K562 (cell line): Measurements from ENCODE around the gene RNF126. TPM values are rescaled to one million over a fixed set of nuclear protein-coding genes. Genes with fewer than 3 reads are reported as not detected.
A peak's percentile ranks its signal among the peaks of the same experiment; 100 is the strongest.
"Not testable (repeated sequence)": the region's sequence is repeated elsewhere in the genome, so short reads cannot be mapped to it uniquely, and the experiment has no call there.

Experiments
- ATAC-seq: fragments of 200-7000 bp; cut with Tn5 transposase; 3 replicates; pipeline ENCODE4 v1.9.1; 2020; ENCODE audit warnings: moderate library complexity
- BruUV-seq: library from RNA; stranded (reverse); fragments of 400-500 nt; replicated peaks from 2 replicates; lab custom pipeline; 2021; lab: Mats Ljungman, UMichigan
- CTCF ChIA-PET: fragments of 300-600 bp; formaldehyde crosslinking; extraction: SDS; loops from one replicate; lab custom pipeline; 2021; ENCODE audit warnings: low intra/inter-chr PET ratio; lab: Yijun Ruan, JAX
- POLR2A ChIA-PET: fragments of 300-600, 350-650 bp; sonication (Branson Sonifier 250); formaldehyde crosslinking; extraction: SDS; loops from one replicate; lab custom pipeline; 2021; ENCODE audit warnings: antibody characterized with exemption, inconsistent platforms; lab: Yijun Ruan, JAX
- DNase-seq, 4 experiments: peaks; one replicate each; pipeline versions ENCODE4 v3.0.0 to v3.0.0-alpha.2; 2011 to 2018; ENCODE audit warnings: low spot score in 3 of 4, mixed read lengths in 3 of 4; ENCODE audit errors: extremely low read depth in 1 of 4
- FAIRE-seq: peaks from 2 replicates; lab custom pipeline; 2011; peaks lifted over from hg19 to GRCh38; lab: Jason Lieb, UNC
- H2AFZ ChIP-seq: 2 replicates; pipeline ENCODE4 v1.6.0; 2011; ENCODE audit warnings: low read depth, low read length, control low read depth, inconsistent platforms
- H3K27ac ChIP-seq: fragments of 200-600 bp; 3 replicates; pipeline ENCODE4 v1.8.0; 2011; ENCODE audit warnings: low read depth, mild to moderate bottlenecking, control low read depth, inconsistent platforms, low read length, moderate library complexity, mixed read lengths; ENCODE audit errors: extremely low read depth
- H3K27me3 ChIP-seq, 2 experiments: fragments of 300-600 bp in 1 of 2; 2 replicates in 1 of 2; 3 replicates in 1 of 2; pipeline versions ENCODE4 v1.6.0 to v1.8.0; 2011; ENCODE audit warnings: inconsistent platforms in 2 of 2, low read length in 2 of 2, mild to moderate bottlenecking in 1 of 2, mixed read lengths in 1 of 2, moderate library complexity in 1 of 2; ENCODE audit not compliant: control insufficient read depth in 2 of 2, insufficient read depth in 2 of 2
- H3K36me3 ChIP-seq: fragments of 300-600 bp; 3 replicates; pipeline ENCODE4 v1.8.0; 2011; ENCODE audit warnings: mild to moderate bottlenecking, low read length, inconsistent platforms; ENCODE audit not compliant: control insufficient read depth, insufficient read depth
- H3K4me1 ChIP-seq, 2 experiments: fragments of 200-600 bp in 1 of 2; replicated peaks in 1 of 2; 2 replicates in 1 of 2; 3 replicates in 1 of 2; pipeline versions ENCODE4 v1.5.1 to v1.8.0; 2011; ENCODE audit warnings: inconsistent platforms in 2 of 2, low read length in 2 of 2, mild to moderate bottlenecking in 1 of 2, mixed read lengths in 1 of 2, moderate library complexity in 1 of 2; ENCODE audit not compliant: control insufficient read depth in 2 of 2, insufficient read depth in 2 of 2
- H3K4me2 ChIP-seq: 2 replicates; pipeline ENCODE4 v1.6.1; 2011; ENCODE audit warnings: low read length, control low read depth, inconsistent platforms, mixed read lengths; ENCODE audit not compliant: insufficient read depth
- H3K4me3 ChIP-seq: fragments of 200-600 bp; sonication (generic), shearing (Covaris generic); 2 replicates; pipeline ENCODE4 v1.5.1; 2016; ENCODE audit warnings: control low read depth, inconsistent platforms
- H3K79me2 ChIP-seq: fragments of 200-600 bp; 3 replicates; pipeline ENCODE4 v1.8.0; 2011; ENCODE audit warnings: low read length, inconsistent platforms; ENCODE audit not compliant: control insufficient read depth, insufficient read depth
- H3K9ac ChIP-seq, 2 experiments: 2 replicates each; pipeline versions ENCODE4 v1.6.0 to v1.6.1; 2011; ENCODE audit warnings: low read depth in 2 of 2, low read length in 2 of 2, control low read depth in 1 of 2, inconsistent platforms in 1 of 2, mild to moderate bottlenecking in 1 of 2, mixed read lengths in 1 of 2; ENCODE audit not compliant: insufficient read depth in 1 of 2
- H3K9me1 ChIP-seq: one replicate; pipeline ENCODE4 v1.6.0; 2011; ENCODE audit warnings: inconsistent platforms, mild to moderate bottlenecking, low read length, moderate library complexity; ENCODE audit not compliant: control insufficient read depth, insufficient read depth
- H3K9me3 ChIP-seq: replicated peaks from 2 replicates; pipeline ENCODE4 v1.5.1; 2011; ENCODE audit warnings: low read depth, low read length, inconsistent platforms; ENCODE audit not compliant: control insufficient read depth, insufficient read depth
- H4K20me1 ChIP-seq: replicated peaks from 2 replicates; pipeline ENCODE4 v1.6.1; 2011; ENCODE audit warnings: low read length, inconsistent platforms, mixed read lengths; ENCODE audit not compliant: control insufficient read depth, insufficient read depth
- BCOR ChIP-seq: fragments of 450-650 bp; IDR thresholded peaks from 2 replicates; pipeline ENCODE4 v1.6.1; 2016
- CEBPB ChIP-seq: fragments of 450-650 bp; IDR thresholded peaks from 2 replicates; pipeline ENCODE4 v1.6.1; 2016; ENCODE audit warnings: missing genetic modification characterization, missing compliant biosample characterization
- ZBTB33 ChIP-seq: sonication (generic); formaldehyde crosslinking; IDR thresholded peaks from 2 replicates; pipeline ENCODE4 v1.8.1; 2023; ENCODE audit warnings: mild to moderate bottlenecking, missing genetic modification reagents
- ZNF121 ChIP-seq: sonication (generic); formaldehyde crosslinking; conservative IDR thresholded peaks from 2 replicates; pipeline ENCODE4 v1.8.0; 2022; ENCODE audit warnings: missing genetic modification reagents
- WGBS: fragments of 100-300 bp; shearing (Covaris generic); methylation state at CpG from one replicate; pipeline ENCODE4 v1.1.6; 2016; ENCODE audit warnings: low coverage, mixed read lengths; ENCODE audit not compliant: insufficient coverage; ENCODE audit errors: missing lambda C conversion rate; 5-methylcytosine and 5-hydroxymethylcytosine counted together
- in situ Hi-C: fragments of 300-500 bp; cut with MboI; formaldehyde crosslinking; loops from 4 replicates; pipeline ENCODE4 v1.15.0; 2018; ENCODE audit warnings: inconsistent platforms, mixed read lengths
- intact Hi-C: fragments of 100-400 bp; cut with micrococcal nuclease; formaldehyde crosslinking; loops from 2 replicates; pipeline ENCODE4 v1.14.2; 2022
- polyA plus RNA-seq, 8 experiments: library from polyadenylated mRNA; depleted of rRNA in 4 of 8; stranded (reverse) in 5 of 8; unstranded in 3 of 8; fragments of >200 nt; fragmentation: Nextera tagmentation in 2 of 8; fragmentation: Illumina TruSeq in 1 of 8; extraction: Ambion mirVana in 2 of 8; extraction: Trizol in 1 of 8; gene quantifications; 2 replicates each; pipeline versions ENCODE4 v1.2.1 to v1.2.3, GENCODE V29; 2011 to 2014; ENCODE audit warnings: inconsistent platforms in 1 of 8, missing spikeins in 1 of 8
- total RNA-seq, 7 experiments: library from RNA; depleted of rRNA in 6 of 7; stranded (reverse); fragments of >200 nt in 6 of 7; fragmentation: Illumina TruSeq in 2 of 7; extraction: Trizol in 2 of 7; gene quantifications; 2 replicates each; pipeline versions ENCODE4 v1.2.1 to v1.2.3, GENCODE V29; 2011 to 2021; ENCODE audit warnings: low replicate concordance in 1 of 7
- TF ChIP-seq, protein P1 (sequence below): sonication (generic); formaldehyde crosslinking; IDR thresholded peaks from 2 replicates; pipeline ENCODE4 v1.9.0; 2022; ENCODE audit warnings: mild to moderate bottlenecking, missing genetic modification reagents

RNF126 gene
- total and polyA plus RNA-seq, 9 of the 15 experiments (the other 6 are each of a cell fraction or from before 2014, with no cell fraction given), result 0.27 to 101 (median 12.3) TPM

- WGBS, result 66% methylated on average over 6 of the region's 6 CpGs
- TF ChIP-seq, protein P1, sequence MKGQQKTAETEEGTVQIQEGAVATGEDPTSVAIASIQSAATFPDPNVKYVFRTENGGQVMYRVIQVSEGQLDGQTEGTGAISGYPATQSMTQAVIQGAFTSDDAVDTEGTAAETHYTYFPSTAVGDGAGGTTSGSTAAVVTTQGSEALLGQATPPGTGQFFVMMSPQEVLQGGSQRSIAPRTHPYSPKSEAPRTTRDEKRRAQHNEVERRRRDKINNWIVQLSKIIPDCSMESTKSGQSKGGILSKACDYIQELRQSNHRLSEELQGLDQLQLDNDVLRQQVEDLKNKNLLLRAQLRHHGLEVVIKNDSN (CRISPR knock-in tag), result 0 out of 2 replicates have a peak, but pooled peaks have one; percentile 25
- TF ChIP-seq ZNF121 (CRISPR knock-in tag), result peak; percentile 48; the same call in 1 of the 2 replicates
- TF ChIP-seq CEBPB (tag), result peak; percentile 39; the same call in 1 of the 2 replicates
- TF ChIP-seq, all 486 proteins: peak for 3; not testable (repeated sequence) for 483
- intact Hi-C loops, result loop anchor here (1.0 kb wide), 1 partner anchor 23 kb away; no protein-coding TSS in a partner anchor
- H3K4me2 ChIP-seq, result peak overlapping the region; percentile 87
- H3K4me1 ChIP-seq, result peaks cover 10 to 26% of the 10 kb centered on the region in 2 experiments
- H3K9me1 ChIP-seq, H3K27me3 ChIP-seq, H3K36me3 ChIP-seq, FAIRE-seq, ATAC-seq, BruUV-seq, CTCF ChIA-PET, H4K20me1 ChIP-seq, in situ Hi-C loops, H3K9me3 ChIP-seq, H3K79me2 ChIP-seq, DNase-seq: not testable (repeated sequence)
- peak overlapping the region; percentile 46 for H3K4me3 ChIP-seq
- POLR2A ChIA-PET, result interaction anchor here (1.3 to 1.6 kb wide), 2 partner anchors 22 to 25 kb away, joined by 3 to 4 read pairs; no protein-coding TSS in a partner anchor
- peak overlapping the region; percentile 73; the same call in 1 of the 2 replicates for H2AFZ ChIP-seq
- peak overlapping the region; percentile 75 to 89; a peak in 3 of 4 replicates for H3K9ac ChIP-seq
- peak overlapping the region; percentile 74 for H3K27ac ChIP-seq
These were observed 39.8 kb upstream of the RNF126 start for GRCh38 chr19:702847-703246.

GRCh38 chr19:699885-700284 lies 36.9 kb upstream of the RNF126 start:
- H3K4me3 ChIP-seq, H3K4me2 ChIP-seq, H4K20me1 ChIP-seq, intact Hi-C loops, ATAC-seq, H2AFZ ChIP-seq, FAIRE-seq, H3K27ac ChIP-seq, CTCF ChIA-PET, DNase-seq, in situ Hi-C loops, H3K36me3 ChIP-seq, BruUV-seq, H3K9ac ChIP-seq, H3K27me3 ChIP-seq, H3K79me2 ChIP-seq, H3K9me3 ChIP-seq, H3K9me1 ChIP-seq: not testable (repeated sequence)
- WGBS, result 64% methylated on average over 6 of the region's 14 CpGs
- TF ChIP-seq ZBTB33 (CRISPR knock-in tag) (peak; percentile 56), BCOR (0 out of 2 replicates have a peak, but pooled peaks have one; percentile 4)
- POLR2A ChIA-PET, result interaction anchor here (0.6 kb wide), 1 partner anchor 205 kb away, joined by 4 read pairs; no protein-coding TSS in a partner anchor
- H3K4me1 ChIP-seq, result peaks cover 15 to 38% of the 10 kb centered on the region in 2 experiments
